Transverse colon (tissue), 4 donors: ENCODE data around the gene UNC45A. TPM values are rescaled to one million over a fixed set of nuclear protein-coding genes. Genes with fewer than 3 reads are reported as not detected.

Experiments
- DNase-seq: peaks from one replicate; pipeline ENCODE4 v3.0.0-alpha.2; 2019
- H3K27ac ChIP-seq, 4 donors: fragments of 200-600 bp; sonication (generic); 2 replicates each; pipeline ENCODE4 v1.5.1; 2016 to 2018; ENCODE audit warnings: inconsistent platforms in 4 of 4
- H3K27me3 ChIP-seq: fragments of 200-600 bp; sonication (generic); 2 replicates; pipeline ENCODE4 v1.5.1; 2017; ENCODE audit warnings: inconsistent platforms
- H3K36me3 ChIP-seq, 4 donors: fragments of 200-600 bp; sonication (generic); 2 replicates each; pipeline ENCODE4 v1.5.1; 2017 to 2019; ENCODE audit warnings: inconsistent platforms in 4 of 4
- H3K4me1 ChIP-seq, 4 donors: fragments of 200-600 bp; sonication (generic); 2 replicates each; pipeline ENCODE4 v1.5.1; 2017 to 2020; ENCODE audit warnings: inconsistent platforms in 4 of 4
- H3K4me3 ChIP-seq, 4 donors: fragments of 200-600 bp; sonication (generic); 1 replicate in 1 of 4; 2 replicates in 3 of 4; pipeline versions ENCODE4 v1.5.1 to v1.6.1; 2017 to 2019; ENCODE audit warnings: inconsistent platforms in 4 of 4
- H3K9me3 ChIP-seq, 2 donors: fragments of 200-600 bp; sonication (generic); 2 replicates each; pipeline ENCODE4 v1.5.1; 2017 to 2019; ENCODE audit warnings: inconsistent platforms in 2 of 2
- EP300 ChIP-seq: sonication (generic); formaldehyde crosslinking; IDR thresholded peaks from one replicate; pipeline ENCODE4 v1.6.1; 2017; ENCODE audit warnings: antibody characterized with exemption, low read depth
- POLR2A ChIP-seq: fragments of 450-650 bp; IDR thresholded peaks from one replicate; pipeline ENCODE4 v1.6.1; 2016; ENCODE audit warnings: antibody characterized with exemption, mild to moderate bottlenecking, moderate library complexity
- POLR2AphosphoS5 ChIP-seq, 3 donors: sonication (generic); formaldehyde crosslinking; IDR thresholded peaks; one replicate each; pipeline ENCODE4 v1.6.1; 2016; ENCODE audit warnings: antibody characterized with exemption in 3 of 3
- WGBS, 2 donors: methylation state at CpG; one replicate each; pipeline ENCODE4 v1.1.5; 2018; ENCODE audit warnings: low coverage in 1 of 2; 5-methylcytosine and 5-hydroxymethylcytosine counted together
- in situ Hi-C, 4 donors: fragments of 200-750 bp; cut with MboI; loops; one replicate each; pipeline versions ENCODE4 v1.15.0 to v1.15.1; 2017; ENCODE audit warnings: low sequenced_read_pairs in 3 of 4, low pct_ligation_motif_present in 1 of 4, low pct_unique_long_range_greater_than_20kb in 1 of 4
- intact Hi-C: fragments of 100-400 bp; cut with DNase I; formaldehyde crosslinking; loops from one replicate; pipeline ENCODE4 v1.15.1; 2023; ENCODE audit warnings: low total_unique reads
- total RNA-seq, 4 donors: library from RNA; depleted of rRNA; stranded (reverse); fragments of >200 nt; gene quantifications; one replicate each; pipeline ENCODE4 v1.1.0, GENCODE V29; 2016
- TF ChIP-seq, protein P1 (sequence below), 5 experiments: fragments of 200-600 bp in 3 of 5; fragments of 450-650 bp in 2 of 5; sonication (generic) in 3 of 5; IDR thresholded peaks; 1 replicate in 2 of 5; 2 replicates in 3 of 5; pipeline ENCODE4 v1.5.1; 2016 to 2017; ENCODE audit warnings: antibody characterized with exemption in 5 of 5, inconsistent platforms in 3 of 5, mild to moderate bottlenecking in 2 of 5, moderate library complexity in 1 of 5

The UNC45A gene
- total RNA-seq, 4 donors from 2014 or later, result 34.4 to 142 (median 52.9) TPM

DNA sequence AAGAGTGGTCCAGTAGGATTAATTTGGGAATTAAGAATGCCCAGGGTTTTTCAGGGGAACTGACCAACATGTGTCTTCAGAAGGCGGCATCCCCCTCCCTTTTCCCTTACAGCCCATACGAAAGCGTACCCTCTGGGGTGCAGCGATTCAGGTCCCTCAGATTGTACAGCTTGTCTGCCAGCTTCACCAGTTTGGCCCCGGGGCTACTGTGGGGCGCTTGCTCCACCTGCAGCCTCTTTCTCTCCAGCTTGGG lies 3.6 kb upstream of the UNC45A start:
- Histone ChIP-seq H3K4me3 (peak overlapping the region in 3 of 4 donors; percentile 54 to 93 (median 83)), H3K4me1 (peaks cover 18 to 54% (median 39%) of the 10 kb centered on the region in 4 donors), H3K9me3 (no peaks in the 10 kb centered on the region), H3K27me3 (no peaks in the 10 kb centered on the region), H3K36me3 (no peaks in the 10 kb centered on the region), H3K27ac (peak overlapping the region; percentile 94 to 96 (median 95))
- DNase-seq, result no peak
- TF ChIP-seq POLR2AphosphoS5 (IDR thresholded peaks at IDR 0.05) (no peak), EP300 (no peak), POLR2A (no peak)
- TF ChIP-seq, protein P1, sequence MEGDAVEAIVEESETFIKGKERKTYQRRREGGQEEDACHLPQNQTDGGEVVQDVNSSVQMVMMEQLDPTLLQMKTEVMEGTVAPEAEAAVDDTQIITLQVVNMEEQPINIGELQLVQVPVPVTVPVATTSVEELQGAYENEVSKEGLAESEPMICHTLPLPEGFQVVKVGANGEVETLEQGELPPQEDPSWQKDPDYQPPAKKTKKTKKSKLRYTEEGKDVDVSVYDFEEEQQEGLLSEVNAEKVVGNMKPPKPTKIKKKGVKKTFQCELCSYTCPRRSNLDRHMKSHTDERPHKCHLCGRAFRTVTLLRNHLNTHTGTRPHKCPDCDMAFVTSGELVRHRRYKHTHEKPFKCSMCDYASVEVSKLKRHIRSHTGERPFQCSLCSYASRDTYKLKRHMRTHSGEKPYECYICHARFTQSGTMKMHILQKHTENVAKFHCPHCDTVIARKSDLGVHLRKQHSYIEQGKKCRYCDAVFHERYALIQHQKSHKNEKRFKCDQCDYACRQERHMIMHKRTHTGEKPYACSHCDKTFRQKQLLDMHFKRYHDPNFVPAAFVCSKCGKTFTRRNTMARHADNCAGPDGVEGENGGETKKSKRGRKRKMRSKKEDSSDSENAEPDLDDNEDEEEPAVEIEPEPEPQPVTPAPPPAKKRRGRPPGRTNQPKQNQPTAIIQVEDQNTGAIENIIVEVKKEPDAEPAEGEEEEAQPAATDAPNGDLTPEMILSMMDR (IDR thresholded peaks at IDR 0.05), result no peak
- WGBS, 2 donors, result 0 to 29% methylated on average over 1 to 6 of the region's 6 CpGs
- intact Hi-C loops (no loop called here), in situ Hi-C loops (no loop called here)

DNA sequence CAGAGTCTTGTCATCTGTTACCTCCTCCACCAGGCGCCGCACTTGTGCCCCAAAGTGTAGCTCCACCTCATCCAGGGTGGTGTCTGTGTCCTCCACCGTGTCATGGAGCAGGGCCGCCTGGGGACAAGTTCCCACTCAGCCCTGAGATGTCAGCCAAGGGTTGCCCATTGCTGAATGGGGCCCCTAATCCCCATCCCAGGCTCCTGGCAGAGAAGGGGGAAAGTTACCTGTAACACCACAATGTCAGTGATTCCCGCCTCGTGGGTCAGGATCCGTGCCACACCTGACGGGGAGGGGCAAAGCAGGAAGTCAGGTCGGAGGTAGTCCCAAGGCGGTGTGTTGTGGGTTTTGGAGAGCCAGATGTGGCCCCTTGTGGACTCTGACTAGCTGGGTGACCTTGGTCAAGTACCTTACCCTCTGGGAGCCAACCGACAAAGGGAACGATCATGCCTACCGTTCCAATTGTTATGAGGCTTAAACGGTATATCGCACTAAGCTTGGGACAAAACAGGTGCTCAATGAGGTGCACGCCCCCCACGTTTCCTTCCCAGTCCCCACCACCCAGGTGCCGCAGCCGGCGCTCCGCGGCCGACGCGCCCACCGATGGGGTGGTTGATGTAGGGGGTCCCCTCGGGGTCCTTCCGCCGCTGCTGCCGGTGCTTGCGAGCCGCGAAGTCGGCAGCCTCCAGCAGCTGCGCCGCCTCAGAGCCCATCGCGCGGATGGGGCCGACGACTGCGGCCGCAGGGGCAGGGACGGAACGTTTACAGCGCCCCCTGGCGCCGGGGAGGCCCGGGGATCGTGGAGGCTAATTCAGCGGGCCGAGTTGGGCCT lies 3.0 kb upstream of the UNC45A start, which contains the start of gene HDDC3:
HDDC3 (minus strand) TSS at position 722 of the 832 bp plus-strand sequence; CDS start at position 713, 9 bp downstream.
- peak; percentile 95 for DNase-seq
- 1% methylated on average over 17 of the region's 52 CpGs; no CpG with 5 or more reads in 1 of the 2 donors for WGBS, 2 donors
- Histone ChIP-seq H3K4me1 (peaks cover 18 to 59% (median 41%) of the 10 kb centered on the region in 4 donors), H3K27ac (peak within 1 kb of the TSS; percentile 94 to 96 (median 95)), H3K36me3 (no peaks in the 10 kb centered on the region), H3K27me3 (no peaks in the 10 kb centered on the region), H3K4me3 (peak within 1 kb of the TSS; percentile 54 to 93 (median 80)), H3K9me3 (no peaks in the 10 kb centered on the region)
- in situ Hi-C loops (no loop called here), intact Hi-C loops (no loop called here)
- TF ChIP-seq EP300, result no peak
- TF ChIP-seq, protein P1 (IDR thresholded peaks at IDR 0.05), result peak; percentile 87 to 97 (median 96)
- peak; percentile 86 for TF ChIP-seq POLR2A
- peak; percentile 67 to 94 (median 92) for TF ChIP-seq POLR2AphosphoS5 (IDR thresholded peaks at IDR 0.05)

DNA sequence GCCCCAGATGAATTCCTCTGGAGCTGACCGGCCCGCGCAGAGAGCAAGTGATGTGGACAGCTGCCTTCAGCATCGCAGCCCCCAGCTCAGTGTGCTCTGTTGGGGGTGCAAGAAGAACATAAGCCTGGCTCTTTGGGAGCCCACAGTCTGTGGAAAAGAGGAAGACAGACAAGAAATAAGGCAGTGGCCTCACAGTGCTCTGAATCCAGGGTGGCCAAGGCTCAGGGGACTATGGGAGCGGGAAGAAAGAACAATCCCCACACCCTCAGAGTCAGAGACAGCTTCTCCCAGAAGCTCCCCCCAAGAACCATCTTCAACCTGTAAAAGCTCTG lies 2.5 kb upstream of the UNC45A start:
- Histone ChIP-seq H3K36me3 (no peaks in the 10 kb centered on the region), H3K27ac (peak overlapping the region; percentile 94 to 96 (median 95)), H3K4me3 (peak overlapping the region in 3 of 4 donors; percentile 54 to 93 (median 83)), H3K27me3 (no peaks in the 10 kb centered on the region), H3K4me1 (peaks cover 18 to 59% (median 41%) of the 10 kb centered on the region in 4 donors), H3K9me3 (no peaks in the 10 kb centered on the region)
- in situ Hi-C loops (no loop called here), intact Hi-C loops (no loop called here)
- WGBS, 2 donors, result 13% methylated on average over 5 of the region's 5 CpGs; no CpG with 5 or more reads in 1 of the 2 donors
- TF ChIP-seq POLR2AphosphoS5 (IDR thresholded peaks at IDR 0.05), result no peak
- no peak for TF ChIP-seq POLR2A
- no peak for TF ChIP-seq EP300
- TF ChIP-seq, protein P1 (IDR thresholded peaks at IDR 0.05), result no peak
- no peak for DNase-seq

DNA sequence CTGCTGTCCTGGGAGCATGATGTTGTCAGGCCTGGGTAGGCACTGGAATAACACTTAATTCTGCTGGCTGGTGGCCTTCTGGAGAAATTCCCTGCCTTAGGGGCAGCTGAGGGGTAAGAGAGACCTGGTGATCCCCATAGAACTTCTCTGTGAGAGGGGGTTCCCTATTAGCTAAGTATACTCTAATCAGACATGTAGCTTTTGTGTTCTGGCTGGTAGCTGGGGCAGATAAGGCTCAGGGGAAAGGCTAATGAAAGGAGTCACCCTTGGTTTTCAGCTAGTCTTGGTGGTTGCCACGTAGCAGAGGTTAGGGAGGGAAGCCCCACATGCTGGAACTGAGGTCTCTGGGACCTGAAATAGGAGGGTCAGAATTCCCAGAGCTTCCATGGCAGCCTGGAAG lies 1.8 kb upstream of the UNC45A start:
- no peaks in the 10 kb centered on the region for H3K27me3 ChIP-seq
- no peak overlapping the region for H3K27ac ChIP-seq
- WGBS, 2 donors, result 42% methylated on average over 1 of the region's 1 CpG; no CpG with 5 or more reads in 1 of the 2 donors
- intact Hi-C loops (no loop called here), in situ Hi-C loops (no loop called here)
- TF ChIP-seq POLR2A (no peak), EP300 (no peak)
- TF ChIP-seq, protein P1 (IDR thresholded peaks at IDR 0.05), result no peak
- no peaks in the 10 kb centered on the region for H3K9me3 ChIP-seq
- peaks cover 18 to 59% (median 41%) of the 10 kb centered on the region in 4 donors for H3K4me1 ChIP-seq
- no peak overlapping the region for H3K4me3 ChIP-seq
- no peak for DNase-seq
- no peaks in the 10 kb centered on the region for H3K36me3 ChIP-seq
